K562 (cell line): ENCODE measurements around the gene BBS5.

Experiments
- CHD2 ChIP-seq: IDR thresholded peaks from 2 replicates; pipeline ENCODE4 v1.6.1; 2011; ENCODE audit warnings: low read depth, low read length
- CTCF ChIP-seq, 3 experiments: IDR thresholded peaks in 2 of 3; conservative IDR thresholded peaks in 1 of 3; 2 replicates each; pipeline ENCODE4 v1.5.1; 2011 to 2012; ENCODE audit warnings: low read length in 3 of 3, mild to moderate bottlenecking in 3 of 3, control low read depth in 2 of 3, improper control_type of control experiment in 1 of 3, inconsistent platforms in 1 of 3, low read depth in 1 of 3, mixed read lengths in 1 of 3, moderate library complexity in 1 of 3; ENCODE audit not compliant: insufficient read depth in 2 of 3
- HDAC2 ChIP-seq: fragments of 450-650 bp; IDR thresholded peaks from 2 replicates; pipeline ENCODE4 v1.6.1; 2016; ENCODE audit warnings: mild to moderate bottlenecking
- HEY1 ChIP-seq: fragments of 250-450 bp; sonication (Bioruptor Pico); IDR thresholded peaks from 2 replicates; pipeline ENCODE4 v1.5.0; 2020; ENCODE audit warnings: mild to moderate bottlenecking, moderate library complexity, borderline replicate concordance
- IRF1 ChIP-seq: sonication (generic); formaldehyde crosslinking; IDR thresholded peaks from 2 replicates; pipeline ENCODE4 v1.8.0; 2022; ENCODE audit warnings: missing genetic modification reagents, mild to moderate bottlenecking, borderline replicate concordance
- NR4A1 ChIP-seq, 2 experiments: fragments of 250-450 bp in 1 of 2; fragments of 450-650 bp in 1 of 2; sonication (Bioruptor Pico) in 1 of 2; IDR thresholded peaks; 2 replicates each; pipeline versions ENCODE4 v1.4.0 to v1.6.1; 2016 to 2020; ENCODE audit warnings: mild to moderate bottlenecking in 2 of 2, missing compliant biosample characterization in 1 of 2, missing genetic modification characterization in 1 of 2, moderate library complexity in 1 of 2
- POLR2A ChIP-seq: fragments of 450-650 bp; conservative IDR thresholded peaks from 2 replicates; pipeline ENCODE4 v1.6.1; 2016
- RAD21 ChIP-seq, 2 experiments: fragments of 250-450 bp in 1 of 2; fragments of 450-650 bp in 1 of 2; sonication (Bioruptor Pico) in 1 of 2; formaldehyde crosslinking in 1 of 2; IDR thresholded peaks in 1 of 2; conservative IDR thresholded peaks in 1 of 2; 2 replicates each; pipeline versions ENCODE4 v1.4.0 to v1.8.0; 2020 to 2022; ENCODE audit warnings: mild to moderate bottlenecking in 2 of 2, moderate library complexity in 1 of 2
- RBM17 ChIP-seq: fragments of 200-400 bp; formaldehyde crosslinking; IDR thresholded peaks from 2 replicates; pipeline ENCODE4 v1.6.1; 2017; ENCODE audit warnings: low read depth, mild to moderate bottlenecking, low read length, borderline replicate concordance
- REST ChIP-seq, 2 experiments: fragments of 450-650 bp; formaldehyde crosslinking in 1 of 2; IDR thresholded peaks; 2 replicates each; pipeline versions ENCODE4 v1.4.0 to v1.6.1; 2014 to 2020; ENCODE audit warnings: mild to moderate bottlenecking in 2 of 2, borderline replicate concordance in 1 of 2, low read depth in 1 of 2
- RUNX1 ChIP-seq: sonication (generic); IDR thresholded peaks from 2 replicates; pipeline ENCODE4 v1.6.1; 2016; ENCODE audit warnings: antibody characterized with exemption, low read depth
- TF ChIP-seq, protein P1 (sequence below): sonication (generic); formaldehyde crosslinking; IDR thresholded peaks from 2 replicates; pipeline ENCODE4 v1.8.1; 2023; ENCODE audit warnings: mild to moderate bottlenecking, missing genetic modification reagents
- TF ChIP-seq, protein P2 (sequence below): sonication (generic); formaldehyde crosslinking; IDR thresholded peaks from 2 replicates; pipeline ENCODE4 v1.8.0; 2022; ENCODE audit warnings: mild to moderate bottlenecking, missing genetic modification reagents

DNA sequence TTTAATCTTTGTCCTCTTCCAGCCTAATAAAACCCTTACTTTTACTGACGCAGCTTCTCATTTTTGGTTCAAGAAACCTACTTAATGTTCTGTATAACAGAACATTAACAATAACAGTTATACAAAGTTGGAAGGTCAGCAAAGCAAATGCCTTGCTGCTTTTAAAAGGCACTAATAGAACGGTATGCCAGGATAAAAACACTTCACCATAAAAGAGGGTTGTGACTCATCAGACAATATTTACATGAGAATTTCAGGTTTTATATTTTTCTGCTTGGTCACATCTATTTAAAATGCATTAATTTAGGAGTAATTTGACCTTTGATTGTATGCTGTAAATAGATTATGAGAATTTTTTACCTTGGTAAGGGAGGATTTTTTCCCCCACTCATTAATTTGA, 33.2 kb downstream of the BBS5 start:
- TF ChIP-seq, protein P1, sequence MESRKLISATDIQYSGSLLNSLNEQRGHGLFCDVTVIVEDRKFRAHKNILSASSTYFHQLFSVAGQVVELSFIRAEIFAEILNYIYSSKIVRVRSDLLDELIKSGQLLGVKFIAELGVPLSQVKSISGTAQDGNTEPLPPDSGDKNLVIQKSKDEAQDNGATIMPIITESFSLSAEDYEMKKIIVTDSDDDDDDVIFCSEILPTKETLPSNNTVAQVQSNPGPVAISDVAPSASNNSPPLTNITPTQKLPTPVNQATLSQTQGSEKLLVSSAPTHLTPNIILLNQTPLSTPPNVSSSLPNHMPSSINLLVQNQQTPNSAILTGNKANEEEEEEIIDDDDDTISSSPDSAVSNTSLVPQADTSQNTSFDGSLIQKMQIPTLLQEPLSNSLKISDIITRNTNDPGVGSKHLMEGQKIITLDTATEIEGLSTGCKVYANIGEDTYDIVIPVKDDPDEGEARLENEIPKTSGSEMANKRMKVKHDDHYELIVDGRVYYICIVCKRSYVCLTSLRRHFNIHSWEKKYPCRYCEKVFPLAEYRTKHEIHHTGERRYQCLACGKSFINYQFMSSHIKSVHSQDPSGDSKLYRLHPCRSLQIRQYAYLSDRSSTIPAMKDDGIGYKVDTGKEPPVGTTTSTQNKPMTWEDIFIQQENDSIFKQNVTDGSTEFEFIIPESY, result no peak
- TF ChIP-seq RUNX1 (no peak), POLR2A (no peak), RBM17 (no peak), REST (IDR thresholded peaks at IDR 0.05; ENCODE audit: borderline replicate concordance) (no peak), REST (CRISPR knock-in tag; IDR thresholded peaks at IDR 0.05; ENCODE audit: low read depth) (no peak), NR4A1 (CRISPR knock-in tag; IDR thresholded peaks at IDR 0.05) (no peak), NR4A1 (tag; IDR thresholded peaks at IDR 0.05) (no peak), CTCF (IDR thresholded peaks at IDR 0.05 in 2 of 3, conservative IDR thresholded peaks at IDR 0.05 in 1 of 3; ENCODE audit: insufficient read depth in 2 of 3, low read depth in 1 of 3, low read length in 3 of 3) (no peak), HEY1 (no peak), RAD21 (CRISPR knock-in tag; conservative IDR thresholded peaks at IDR 0.05 in 1 of 2, IDR thresholded peaks at IDR 0.05 in 1 of 2) (no peak), IRF1 (no peak), CHD2 (no peak), HDAC2 (no peak)
- TF ChIP-seq, protein P2, sequence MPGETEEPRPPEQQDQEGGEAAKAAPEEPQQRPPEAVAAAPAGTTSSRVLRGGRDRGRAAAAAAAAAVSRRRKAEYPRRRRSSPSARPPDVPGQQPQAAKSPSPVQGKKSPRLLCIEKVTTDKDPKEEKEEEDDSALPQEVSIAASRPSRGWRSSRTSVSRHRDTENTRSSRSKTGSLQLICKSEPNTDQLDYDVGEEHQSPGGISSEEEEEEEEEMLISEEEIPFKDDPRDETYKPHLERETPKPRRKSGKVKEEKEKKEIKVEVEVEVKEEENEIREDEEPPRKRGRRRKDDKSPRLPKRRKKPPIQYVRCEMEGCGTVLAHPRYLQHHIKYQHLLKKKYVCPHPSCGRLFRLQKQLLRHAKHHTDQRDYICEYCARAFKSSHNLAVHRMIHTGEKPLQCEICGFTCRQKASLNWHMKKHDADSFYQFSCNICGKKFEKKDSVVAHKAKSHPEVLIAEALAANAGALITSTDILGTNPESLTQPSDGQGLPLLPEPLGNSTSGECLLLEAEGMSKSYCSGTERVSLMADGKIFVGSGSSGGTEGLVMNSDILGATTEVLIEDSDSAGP, result no peak
